Measurements from ENCODE around the gene CD83.

DNA sequence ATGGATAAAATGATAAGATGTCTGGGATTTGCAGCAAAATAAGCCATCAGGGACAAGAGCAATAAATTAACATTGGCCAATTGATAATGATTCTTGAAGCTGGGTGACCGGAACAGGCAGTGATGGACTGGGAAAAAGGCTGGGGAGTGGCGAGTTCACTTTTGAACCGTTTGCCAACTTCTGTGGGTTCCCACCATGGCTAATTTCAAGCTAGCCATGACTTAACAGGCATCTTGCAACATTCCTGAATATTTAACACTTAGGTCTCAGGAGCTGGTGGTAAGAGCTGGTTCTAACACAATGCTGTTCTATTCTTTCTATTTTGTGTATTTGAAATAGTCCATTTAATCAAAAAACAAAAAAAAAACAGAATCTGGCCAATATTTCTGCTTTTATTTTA, 37.6 kb upstream of the CD83 start:
- no peak for TF ChIP-seq CTCF (IDR thresholded peaks at IDR 0.05)
- TF ChIP-seq POLR2A (IDR thresholded peaks at IDR 0.05; ENCODE audit: low read depth), result no peak
